HG02884 (cell line): ENCODE results near the gene KAZN.

Source experiments
- ATAC-seq: cut with Tn5 transposase; IDR thresholded peaks from one replicate; pipeline ENCODE4 v1.9.1; 2021; ENCODE audit warnings: mild to moderate bottlenecking, moderate library complexity; ENCODE audit not compliant: unreplicated experiment

The KAZN gene

GRCh38 chr1:14897997-14898645 is 299.6 kb downstream of the KAZN start:
- no peak for ATAC-seq

GRCh38 chr1:14899686-14900085 is 301.2 kb downstream of the KAZN start:
- no peak for ATAC-seq

- no peak for ATAC-seq
Measured at GRCh38 chr1:14901371-14901954, 303.0 kb downstream of the KAZN start.

GRCh38 chr1:14903922-14904321 is 305.4 kb downstream of the KAZN start:
- no peak for ATAC-seq

- ATAC-seq = no peak
Measured at GRCh38 chr1:14906665-14907064, 308.2 kb downstream of the KAZN start.

GRCh38 chr1:14907416-14907815 is 308.9 kb downstream of the KAZN start:
- no peak for ATAC-seq

GRCh38 chr1:14909273-14909672 is 310.8 kb downstream of the KAZN start:
- ATAC-seq = no peak

- ATAC-seq = no peak
Measured at GRCh38 chr1:14909920-14910460, 311.5 kb downstream of the KAZN start.

GRCh38 chr1:14910984-14911721 is 312.7 kb downstream of the KAZN start:
- no peak for ATAC-seq

GRCh38 chr1:14912839-14913481 is 314.5 kb downstream of the KAZN start:
- no peak for ATAC-seq

- ATAC-seq = no peak
Measured at GRCh38 chr1:14913482-14914177, 315.1 kb downstream of the KAZN start.

- no peak for ATAC-seq
Measured at GRCh38 chr1:14914351-14914988, 316.0 kb downstream of the KAZN start.

GRCh38 chr1:14915356-14916054 is 317.0 kb downstream of the KAZN start:
- ATAC-seq = no peak

- no peak for ATAC-seq
Measured at GRCh38 chr1:14919289-14919688, 320.8 kb downstream of the KAZN start.

- no peak for ATAC-seq
Measured at GRCh38 chr1:14919751-14920150, 321.3 kb downstream of the KAZN start.

GRCh38 chr1:14921057-14921456 is 322.6 kb downstream of the KAZN start:
- no peak for ATAC-seq

GRCh38 chr1:14922942-14923726 is 324.6 kb downstream of the KAZN start:
- no peak for ATAC-seq

- ATAC-seq = no peak
Measured at GRCh38 chr1:14923727-14924452, 325.4 kb downstream of the KAZN start.
